ENCODE results near the gene PLEKHA6.

DNA sequence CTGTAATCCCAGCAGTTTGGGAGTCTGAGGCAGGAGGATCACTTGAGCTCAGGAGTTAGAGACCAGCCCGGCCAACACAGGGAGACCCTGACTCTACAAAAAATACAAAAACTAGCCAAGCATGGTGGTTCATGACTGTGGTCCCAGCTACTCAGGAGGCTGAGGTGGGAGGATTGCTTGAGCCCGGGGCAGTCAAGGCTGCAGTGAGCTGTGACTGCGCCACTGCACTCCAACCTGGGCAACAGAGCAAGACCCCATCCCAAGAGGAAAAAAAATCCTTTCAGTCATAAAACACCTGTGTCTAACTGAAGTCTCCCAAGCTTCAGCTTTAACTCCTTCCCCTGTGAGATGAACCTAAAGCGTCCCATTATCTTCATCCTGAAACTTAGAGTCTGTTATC, 112.9 kb downstream of the PLEKHA6 start:
- TF ChIP-seq, protein P1, sequence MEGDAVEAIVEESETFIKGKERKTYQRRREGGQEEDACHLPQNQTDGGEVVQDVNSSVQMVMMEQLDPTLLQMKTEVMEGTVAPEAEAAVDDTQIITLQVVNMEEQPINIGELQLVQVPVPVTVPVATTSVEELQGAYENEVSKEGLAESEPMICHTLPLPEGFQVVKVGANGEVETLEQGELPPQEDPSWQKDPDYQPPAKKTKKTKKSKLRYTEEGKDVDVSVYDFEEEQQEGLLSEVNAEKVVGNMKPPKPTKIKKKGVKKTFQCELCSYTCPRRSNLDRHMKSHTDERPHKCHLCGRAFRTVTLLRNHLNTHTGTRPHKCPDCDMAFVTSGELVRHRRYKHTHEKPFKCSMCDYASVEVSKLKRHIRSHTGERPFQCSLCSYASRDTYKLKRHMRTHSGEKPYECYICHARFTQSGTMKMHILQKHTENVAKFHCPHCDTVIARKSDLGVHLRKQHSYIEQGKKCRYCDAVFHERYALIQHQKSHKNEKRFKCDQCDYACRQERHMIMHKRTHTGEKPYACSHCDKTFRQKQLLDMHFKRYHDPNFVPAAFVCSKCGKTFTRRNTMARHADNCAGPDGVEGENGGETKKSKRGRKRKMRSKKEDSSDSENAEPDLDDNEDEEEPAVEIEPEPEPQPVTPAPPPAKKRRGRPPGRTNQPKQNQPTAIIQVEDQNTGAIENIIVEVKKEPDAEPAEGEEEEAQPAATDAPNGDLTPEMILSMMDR (conservative IDR thresholded peaks at IDR 0.05; ENCODE audit: low read depth in 2 of 2) = no peak
- no peak for TF ChIP-seq POLR2AphosphoS5 (IDR thresholded peaks at IDR 0.05; ENCODE audit: low read depth)

Data from GM23338 (cell line).